Hepatocyte (in vitro differentiated cells): ENCODE data around the gene ZFP28. TPM values are rescaled to one million over a fixed set of nuclear protein-coding genes. Genes with fewer than 3 reads are reported as not detected.

ENCODE experiments used
- DNase-seq: peaks from one replicate; pipeline ENCODE4 v3.0.0-alpha.2; 2016; ENCODE audit warnings: low spot score
- H2AFZ ChIP-seq: fragments of 200-600 bp; sonication (generic); 2 replicates; pipeline ENCODE4 v1.6.0; 2016; ENCODE audit warnings: antibody characterized with exemption, mild to moderate bottlenecking
- H3K27ac ChIP-seq: fragments of 200-600 bp; sonication (generic); 2 replicates; pipeline ENCODE4 v1.5.1; 2016; ENCODE audit warnings: mild to moderate bottlenecking
- H3K27me3 ChIP-seq: fragments of 200-600 bp; sonication (generic); 2 replicates; pipeline ENCODE4 v1.6.1; 2016
- H3K36me3 ChIP-seq: fragments of 200-600 bp; sonication (generic); replicated peaks from 2 replicates; pipeline ENCODE4 v1.5.1; 2016; ENCODE audit warnings: low read depth; ENCODE audit not compliant: insufficient read depth
- H3K4me1 ChIP-seq: fragments of 200-600 bp; sonication (generic); 2 replicates; pipeline ENCODE4 v1.5.1; 2016; ENCODE audit warnings: mild to moderate bottlenecking, moderate library complexity; ENCODE audit not compliant: insufficient read depth
- H3K4me2 ChIP-seq: fragments of 200-600 bp; sonication (generic); 2 replicates; pipeline ENCODE4 v1.6.0; 2016
- H3K4me3 ChIP-seq: fragments of 200-600 bp; sonication (generic); 2 replicates; pipeline ENCODE4 v1.5.1; 2016; ENCODE audit warnings: mild to moderate bottlenecking
- H3K79me2 ChIP-seq: fragments of 200-600 bp; sonication (generic); 2 replicates; pipeline ENCODE4 v1.6.0; 2017; ENCODE audit warnings: mild to moderate bottlenecking
- H3K9me2 ChIP-seq: fragments of 200-600 bp; sonication (generic); replicated peaks from 2 replicates; pipeline ENCODE4 v1.6.0; 2017; ENCODE audit warnings: mild to moderate bottlenecking; ENCODE audit not compliant: insufficient read depth
- H3K9me3 ChIP-seq: fragments of 200-600 bp; sonication (generic); 2 replicates; pipeline ENCODE4 v1.5.1; 2016; ENCODE audit warnings: low read depth, mild to moderate bottlenecking
- H4K20me1 ChIP-seq: fragments of 200-600 bp; sonication (generic); 2 replicates; pipeline ENCODE4 v1.6.0; 2016; ENCODE audit warnings: mild to moderate bottlenecking; ENCODE audit not compliant: insufficient read depth, poor library complexity, severe bottlenecking
- EZH2 ChIP-seq: fragments of 200-600 bp; sonication (generic); IDR thresholded peaks from 2 replicates; pipeline ENCODE4 v1.6.1; 2016; ENCODE audit warnings: antibody characterized with exemption, mild to moderate bottlenecking, borderline replicate concordance
- EZH2phosphoT487 ChIP-seq: fragments of 200-600 bp; sonication (generic); IDR thresholded peaks from one replicate; pipeline ENCODE4 v1.6.1; 2018; ENCODE audit warnings: antibody characterized with exemption, mild to moderate bottlenecking, low read depth, moderate library complexity; ENCODE audit not compliant: unreplicated experiment, severe bottlenecking
- WGBS: methylation state at CpG from one replicate; pipeline ENCODE4 v1.1.6; 2016; ENCODE audit warnings: low lambda C conversion rate; ENCODE audit errors: missing lambda C conversion rate; 5-methylcytosine and 5-hydroxymethylcytosine counted together
- polyA plus RNA-seq: library from polyadenylated mRNA; unstranded; fragments of >200 nt; fragmentation: Nextera tagmentation; extraction: Ambion mirVana; gene quantifications from 2 replicates; pipeline ENCODE4 v1.2.1, GENCODE V29; 2016
- total RNA-seq: library from RNA; depleted of rRNA; stranded (reverse); fragments of >200 nt; gene quantifications from 2 replicates; pipeline ENCODE4 v1.2.3, GENCODE V29; 2014
- TF ChIP-seq, protein P1 (sequence below): fragments of 200-600 bp; sonication (generic); IDR thresholded peaks from 2 replicates; pipeline ENCODE4 v1.5.1; 2016; ENCODE audit warnings: antibody characterized with exemption, mild to moderate bottlenecking; ENCODE audit not compliant: poor library complexity

The ZFP28 gene
- total and polyA plus RNA-seq, 2 experiments from 2014 or later, result 3.5 to 5.7 TPM

DNA sequence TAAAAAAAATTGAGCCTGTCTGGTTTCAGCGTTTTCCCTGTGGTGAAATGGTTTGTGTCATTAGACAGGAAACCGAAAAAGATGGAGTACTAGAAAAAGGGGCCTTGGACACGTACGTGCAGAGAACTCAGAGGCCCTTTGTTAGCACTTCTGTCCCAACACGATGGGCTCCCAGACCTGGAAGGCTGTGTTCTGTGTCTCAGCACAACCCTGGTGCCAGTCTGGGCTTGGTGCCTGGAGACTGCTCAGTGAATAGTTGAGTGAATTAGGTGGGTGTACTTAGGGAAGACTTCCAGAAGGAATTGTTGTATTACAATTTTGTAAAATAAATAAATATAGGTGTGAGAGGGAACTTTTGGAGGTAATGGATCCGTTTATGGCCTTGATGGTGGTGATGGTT is 65.1 kb downstream of the ZFP28 start:
- WGBS, result 98% methylated on average over 6 of the region's 6 CpGs
- Histone ChIP-seq H3K36me3 (no peaks in the 10 kb centered on the region), H4K20me1 (no peaks in the 10 kb centered on the region), H3K4me3 (no peak overlapping the region), H3K27ac (no peak overlapping the region), H3K4me1 (no peaks in the 10 kb centered on the region), H3K79me2 (peaks cover 75% of the 10 kb centered on the region), H3K27me3 (no peaks in the 10 kb centered on the region), H2AFZ (no peak overlapping the region), H3K4me2 (no peak overlapping the region), H3K9me3 (peaks cover 53% of the 10 kb centered on the region), H3K9me2 (no peaks in the 10 kb centered on the region)
- TF ChIP-seq, protein P1, sequence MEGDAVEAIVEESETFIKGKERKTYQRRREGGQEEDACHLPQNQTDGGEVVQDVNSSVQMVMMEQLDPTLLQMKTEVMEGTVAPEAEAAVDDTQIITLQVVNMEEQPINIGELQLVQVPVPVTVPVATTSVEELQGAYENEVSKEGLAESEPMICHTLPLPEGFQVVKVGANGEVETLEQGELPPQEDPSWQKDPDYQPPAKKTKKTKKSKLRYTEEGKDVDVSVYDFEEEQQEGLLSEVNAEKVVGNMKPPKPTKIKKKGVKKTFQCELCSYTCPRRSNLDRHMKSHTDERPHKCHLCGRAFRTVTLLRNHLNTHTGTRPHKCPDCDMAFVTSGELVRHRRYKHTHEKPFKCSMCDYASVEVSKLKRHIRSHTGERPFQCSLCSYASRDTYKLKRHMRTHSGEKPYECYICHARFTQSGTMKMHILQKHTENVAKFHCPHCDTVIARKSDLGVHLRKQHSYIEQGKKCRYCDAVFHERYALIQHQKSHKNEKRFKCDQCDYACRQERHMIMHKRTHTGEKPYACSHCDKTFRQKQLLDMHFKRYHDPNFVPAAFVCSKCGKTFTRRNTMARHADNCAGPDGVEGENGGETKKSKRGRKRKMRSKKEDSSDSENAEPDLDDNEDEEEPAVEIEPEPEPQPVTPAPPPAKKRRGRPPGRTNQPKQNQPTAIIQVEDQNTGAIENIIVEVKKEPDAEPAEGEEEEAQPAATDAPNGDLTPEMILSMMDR, result no peak
- TF ChIP-seq EZH2 (no peak), EZH2phosphoT487 (no peak)
- no peak for DNase-seq

Other genes with a start within 250 kb of the ZFP28 start
- gene ZSCAN5A, start 224.1 kb upstream of the ZFP28 start, total RNA-seq, result 7.0 and 10.6 TPM in 2 replicates
- 4.9 and 7.3 TPM in 2 replicates for gene ZSCAN5A, start 224.1 kb upstream of the ZFP28 start, polyA plus RNA-seq
- 3.2 and 3.9 TPM in 2 replicates for gene ZNF582, start 145.4 kb upstream of the ZFP28 start, total RNA-seq
- 4.5 and 5.6 TPM in 2 replicates for gene ZNF582, start 145.4 kb upstream of the ZFP28 start, polyA plus RNA-seq
- 9.7 and 11.8 TPM in 2 replicates for gene ZNF583, start 134.6 kb upstream of the ZFP28 start, total RNA-seq
- 4.8 and 7.4 TPM in 2 replicates for gene ZNF583, start 134.6 kb upstream of the ZFP28 start, polyA plus RNA-seq
- 3.4 and 4.4 TPM in 2 replicates for gene ZNF667, start 61.6 kb upstream of the ZFP28 start, total RNA-seq
- gene ZNF667, start 61.6 kb upstream of the ZFP28 start, polyA plus RNA-seq, result 2.4 and 2.7 TPM in 2 replicates
- gene ZNF471, start 31.1 kb upstream of the ZFP28 start, total RNA-seq, result 1.8 and 2.1 TPM in 2 replicates
- 1.7 and 2.5 TPM in 2 replicates for gene ZNF471, start 31.1 kb upstream of the ZFP28 start, polyA plus RNA-seq
- gene ZNF470, start 28.5 kb downstream of the ZFP28 start, total RNA-seq, result 2.5 and 4.9 TPM in 2 replicates
- gene ZNF470, start 28.5 kb downstream of the ZFP28 start, polyA plus RNA-seq, result 1.7 and 1.8 TPM in 2 replicates
- 5.2 and 9.5 TPM in 2 replicates for gene ZNF71, start 56.4 kb downstream of the ZFP28 start, total RNA-seq
- gene ZNF71, start 56.4 kb downstream of the ZFP28 start, polyA plus RNA-seq, result 5.8 and 9.2 TPM in 2 replicates
- not detected in 2 replicates for gene SMIM17, start 104.2 kb downstream of the ZFP28 start, total RNA-seq
- 0.45 and 0.47 TPM in 2 replicates for gene SMIM17, start 104.2 kb downstream of the ZFP28 start, polyA plus RNA-seq
- not detected in 2 replicates for gene ZNF835, start 132.8 kb downstream of the ZFP28 start, total RNA-seq
- not detected in 2 replicates for gene ZNF835, start 132.8 kb downstream of the ZFP28 start, polyA plus RNA-seq